H1 (cell line): ENCODE results near the gene PPARGC1A. TPM values are rescaled to one million over a fixed set of nuclear protein-coding genes. Genes with fewer than 3 reads are reported as not detected.

Experiments
- CTCF ChIA-PET: fragments of 300-600 bp; sonication (Branson Sonifier 250); formaldehyde crosslinking; loops from one replicate; lab custom pipeline; 2021; ENCODE audit not compliant: partially characterized antibody; lab: Charles Lee
- POLR2A ChIA-PET: fragments of 300-600 bp; sonication (Branson Sonifier 250); formaldehyde crosslinking; loops from one replicate; lab custom pipeline; 2021; ENCODE audit warnings: inconsistent platforms; ENCODE audit not compliant: partially characterized antibody; lab: Charles Lee
- DNase-seq, 2 experiments: peaks; one replicate each; pipeline versions ENCODE4 v3.0.0 to v3.0.0-alpha.2; 2010 to 2022; ENCODE audit warnings: low spot score in 2 of 2, low read depth in 1 of 2, mixed read lengths in 1 of 2
- FAIRE-seq: peaks from 2 replicates; lab custom pipeline; 2011; peaks lifted over from hg19 to GRCh38; lab: Jason Lieb, UNC
- H2AFZ ChIP-seq: 2 replicates; pipeline ENCODE4 v1.8.1; 2012; ENCODE audit warnings: low read length, inconsistent platforms
- H2AK5ac ChIP-seq: 2 replicates; pipeline ENCODE4 v1.6.1; 2013; ENCODE audit warnings: low read depth, low read length
- H2BK120ac ChIP-seq: replicated peaks from 2 replicates; pipeline ENCODE3; 2013; ENCODE audit warnings: low read depth, low read length, inconsistent platforms
- H2BK12ac ChIP-seq: 2 replicates; pipeline ENCODE4 v1.6.1; 2013; ENCODE audit warnings: low read depth, low read length
- H2BK15ac ChIP-seq: 2 replicates; pipeline ENCODE4 v1.6.1; 2013; ENCODE audit warnings: low read length
- H2BK20ac ChIP-seq: 2 replicates; pipeline ENCODE4 v1.6.1; 2013; ENCODE audit warnings: low read length
- H2BK5ac ChIP-seq: 2 replicates; pipeline ENCODE4 v1.6.1; 2013; ENCODE audit warnings: low read depth, low read length
- H3K14ac ChIP-seq: 2 replicates; pipeline ENCODE4 v1.6.1; 2013; ENCODE audit warnings: inconsistent platforms; ENCODE audit not compliant: insufficient read length
- H3K18ac ChIP-seq: 2 replicates; pipeline ENCODE4 v1.6.1; 2013; ENCODE audit warnings: low read length; ENCODE audit errors: extremely low read depth
- H3K23ac ChIP-seq: 2 replicates; pipeline ENCODE4 v1.6.1; 2013; ENCODE audit warnings: inconsistent platforms; ENCODE audit not compliant: insufficient read length
- H3K23me2 ChIP-seq: 2 replicates; pipeline ENCODE4 v1.6.1; 2013; ENCODE audit warnings: low read depth, low read length
- H3K27ac ChIP-seq: 2 replicates; pipeline ENCODE4 v1.6.1; 2011; ENCODE audit warnings: low read depth, low read length, inconsistent platforms
- H3K27me3 ChIP-seq, 4 experiments: replicated peaks in 1 of 4; 1 replicate in 1 of 4; 2 replicates in 3 of 4; pipeline versions ENCODE4 v1.6.1 to v1.8.1; 2011 to 2013; ENCODE audit warnings: low read length in 3 of 4, mild to moderate bottlenecking in 3 of 4, inconsistent platforms in 2 of 4, mixed read lengths in 2 of 4, moderate library complexity in 1 of 4; ENCODE audit not compliant: control insufficient read depth in 3 of 4, insufficient read depth in 3 of 4; ENCODE audit errors: extremely low read depth in 1 of 4
- H3K36me3 ChIP-seq, 4 experiments: 2 replicates each; pipeline versions ENCODE4 v1.6.1 to v1.8.1; 2011 to 2013; ENCODE audit warnings: mild to moderate bottlenecking in 4 of 4, low read length in 3 of 4, moderate library complexity in 2 of 4, control low read depth in 1 of 4, inconsistent platforms in 1 of 4; ENCODE audit not compliant: insufficient read depth in 4 of 4, control insufficient read depth in 2 of 4
- H3K4ac ChIP-seq: replicated peaks from 2 replicates; pipeline ENCODE3; 2013; ENCODE audit warnings: low read length, low read depth, mixed read lengths, inconsistent platforms; ENCODE audit not compliant: insufficient read length
- H3K4me1 ChIP-seq, 4 experiments: replicated peaks in 1 of 4; 1 replicate in 1 of 4; 2 replicates in 3 of 4; pipeline versions ENCODE4 v1.6.1 to v1.8.1; 2011 to 2013; ENCODE audit warnings: low read length in 3 of 4, inconsistent platforms in 2 of 4, mixed read lengths in 1 of 4; ENCODE audit not compliant: insufficient read depth in 4 of 4, control insufficient read depth in 3 of 4
- H3K4me2 ChIP-seq, 2 experiments: 2 replicates each; pipeline versions ENCODE4 v1.6.1 to v1.8.1; 2011 to 2013; ENCODE audit warnings: low read depth in 2 of 2, low read length in 2 of 2, control low read depth in 1 of 2, inconsistent platforms in 1 of 2, mild to moderate bottlenecking in 1 of 2; ENCODE audit not compliant: insufficient read depth in 1 of 2
- H3K4me3 ChIP-seq, 4 experiments: fragments of 200-600, 300-600 bp in 1 of 4; sonication (generic), shearing (Covaris generic), sonication (Bioruptor Twin) in 1 of 4; 2 replicates each; pipeline versions ENCODE4 v1.5.1 to v1.8.1; 2011 to 2016; ENCODE audit warnings: low read length in 4 of 4, low read depth in 3 of 4, control low read depth in 2 of 4, inconsistent platforms in 2 of 4, mild to moderate bottlenecking in 2 of 4, mixed read lengths in 1 of 4, moderate library complexity in 1 of 4; ENCODE audit not compliant: insufficient read depth in 2 of 4; ENCODE audit errors: extremely low read depth in 1 of 4
- H3K56ac ChIP-seq: replicated peaks from 2 replicates; pipeline ENCODE3; 2013; ENCODE audit warnings: low read depth, mild to moderate bottlenecking, mixed read lengths, low read length, inconsistent platforms; ENCODE audit not compliant: insufficient read length
- H3K79me1 ChIP-seq: 2 replicates; pipeline ENCODE4 v1.6.1; 2013; ENCODE audit warnings: low read depth, low read length, control low read depth
- H3K79me2 ChIP-seq, 2 experiments: 2 replicates each; pipeline versions ENCODE4 v1.6.1 to v1.8.1; 2012 to 2013; ENCODE audit warnings: low read length in 2 of 2, mild to moderate bottlenecking in 2 of 2, inconsistent platforms in 1 of 2; ENCODE audit not compliant: insufficient read depth in 2 of 2, control insufficient read depth in 1 of 2
- H3K9ac ChIP-seq, 4 experiments: replicated peaks in 1 of 4; 1 replicate in 1 of 4; 2 replicates in 3 of 4; pipeline versions ENCODE4 v1.6.1 to v1.8.1; 2011 to 2013; ENCODE audit warnings: low read depth in 3 of 4, low read length in 3 of 4, control low read depth in 2 of 4, mild to moderate bottlenecking in 2 of 4, moderate library complexity in 2 of 4, inconsistent platforms in 1 of 4; ENCODE audit errors: extremely low read depth in 1 of 4
- H3K9me3 ChIP-seq, 2 experiments: 2 replicates each; pipeline versions ENCODE4 v1.6.1 to v1.8.1; 2012 to 2013; ENCODE audit warnings: mild to moderate bottlenecking in 2 of 2, moderate library complexity in 2 of 2, control low read depth in 1 of 2, inconsistent platforms in 1 of 2, low read depth in 1 of 2, low read length in 1 of 2, mixed read lengths in 1 of 2; ENCODE audit not compliant: insufficient read depth in 2 of 2
- H4K20me1 ChIP-seq, 2 experiments: replicated peaks in 1 of 2; 2 replicates each; pipeline versions ENCODE3 to v1.8.1; 2011 to 2013; ENCODE audit warnings: inconsistent platforms in 2 of 2, low read length in 2 of 2, mild to moderate bottlenecking in 1 of 2; ENCODE audit not compliant: insufficient read depth in 2 of 2, control insufficient read depth in 1 of 2
- H4K5ac ChIP-seq: 2 replicates; pipeline ENCODE4 v1.6.1; 2013; ENCODE audit warnings: low read length, low read depth, mixed read lengths, inconsistent platforms; ENCODE audit not compliant: insufficient read length
- H4K8ac ChIP-seq: 2 replicates; pipeline ENCODE4 v1.8.0; 2013; ENCODE audit warnings: mild to moderate bottlenecking, moderate library complexity, low read length, inconsistent platforms; ENCODE audit not compliant: insufficient read depth; ENCODE audit errors: extremely low read depth
- H4K91ac ChIP-seq: replicated peaks from 2 replicates; pipeline ENCODE3; 2013; ENCODE audit warnings: low read length, mixed read lengths, inconsistent platforms; ENCODE audit not compliant: insufficient read length
- KDM4A ChIP-seq: IDR thresholded peaks from one replicate; pipeline ENCODE4 v1.7.1; 2012; ENCODE audit warnings: low read depth, mild to moderate bottlenecking, moderate library complexity, low read length, inconsistent platforms; ENCODE audit not compliant: severe bottlenecking
- MAX ChIP-seq: IDR thresholded peaks from 2 replicates; pipeline ENCODE4 v1.6.1; 2012; ENCODE audit warnings: inconsistent platforms
- WGBS, 2 experiments: shearing (Covaris generic) in 1 of 2; methylation state at CpG; one replicate each; pipeline versions ENCODE4 v1.1.6 to v1.1.7; 2013 to 2015; ENCODE audit warnings: low lambda C conversion rate in 2 of 2, mixed read lengths in 2 of 2, inconsistent platforms in 1 of 2, low coverage in 1 of 2, missing lambda C conversion rate in 1 of 2; ENCODE audit not compliant: insufficient replicate concordance in 2 of 2, insufficient coverage in 1 of 2, insufficient read length in 1 of 2; ENCODE audit errors: extremely low coverage in 1 of 2, missing lambda C conversion rate in 1 of 2; 5-methylcytosine and 5-hydroxymethylcytosine counted together
- polyA plus RNA-seq, 7 experiments: library from polyadenylated mRNA; depleted of rRNA in 3 of 7; stranded (reverse) in 5 of 7; unstranded in 2 of 7; fragments of >200 nt in 5 of 7; fragments of 200-250 nt in 2 of 7; gene quantifications; 1 replicate in 5 of 7; 2 replicates in 1 of 7; 4 replicates in 1 of 7; pipeline versions ENCODE4 v1.2.1 to v1.2.3, GENCODE V29; 2011 to 2013; ENCODE audit warnings: missing spikeins in 2 of 7, mixed read lengths in 2 of 7
- total RNA-seq: library from RNA; stranded (reverse); fragmentation: NEBNext Ultra II Directional; extraction: Animal tissue kit (Norgen Biotek cat#: 25700); gene quantifications from 2 replicates; pipeline ENCODE4 v1.2.1, GENCODE V29; 2021

PPARGC1A gene
- total and polyA plus RNA-seq, 2 of the 8 experiments (the other 6 are each of a cell fraction or from before 2014, with no cell fraction given) = 0.54 to 1.4 TPM

DNA sequence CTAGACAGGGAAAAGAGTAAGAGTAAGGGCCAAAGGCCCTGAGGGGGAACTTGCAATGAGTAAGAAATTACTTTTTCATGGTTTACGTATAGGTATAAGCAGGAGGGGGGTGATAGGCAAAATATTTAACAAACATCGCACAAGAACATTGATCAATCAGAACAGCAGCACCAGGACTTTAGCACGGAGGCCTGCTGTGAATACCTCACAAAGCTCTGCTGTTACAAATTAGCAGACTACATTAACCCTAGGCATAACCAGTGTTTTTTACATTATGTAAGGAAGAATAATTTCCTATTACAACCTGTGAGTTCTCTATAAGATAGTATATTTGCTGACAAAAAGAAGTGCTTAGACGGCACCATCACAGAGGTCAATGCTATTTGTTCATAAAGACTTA lies 44.9 kb downstream of the PPARGC1A start:
- Histone ChIP-seq H4K20me1 (no peaks in the 10 kb centered on the region), H3K27ac (no peak overlapping the region), H2AK5ac (no peak overlapping the region), H2BK20ac (no peak overlapping the region), H3K36me3 (no peaks in the 10 kb centered on the region), H3K14ac (no peak overlapping the region), H2BK15ac (no peak overlapping the region), H3K9ac (no peak overlapping the region), H2AFZ (no peak overlapping the region), H3K4ac (no peak overlapping the region), H3K79me2 (no peaks in the 10 kb centered on the region), H3K4me2 (no peak overlapping the region), H3K18ac (no peak overlapping the region), H4K8ac (no peak overlapping the region), H3K79me1 (no peaks in the 10 kb centered on the region), H4K5ac (no peak overlapping the region), H3K56ac (no peak overlapping the region), H3K9me3 (no peaks in the 10 kb centered on the region), H2BK5ac (no peak overlapping the region), H3K4me1 (no peaks in the 10 kb centered on the region), H3K4me3 (no peak overlapping the region), H4K91ac (no peak overlapping the region), H3K23me2 (no peaks in the 10 kb centered on the region), H3K27me3 (no peaks in the 10 kb centered on the region), H3K23ac (no peak overlapping the region), H2BK120ac (no peak overlapping the region), H2BK12ac (no peak overlapping the region)
- TF ChIP-seq MAX = no peak
- no peak for TF ChIP-seq KDM4A
- CTCF ChIA-PET = interaction anchor here (1.0 to 1.3 kb wide), 2 partner anchors 11 kb away, joined by 3 to 4 read pairs; no protein-coding TSS in a partner anchor
- no peak for FAIRE-seq
- 93% methylated on average over 4 of the region's 4 CpGs; no CpG with 5 or more reads in 1 of the 2 experiments for WGBS, 2 experiments
- POLR2A ChIA-PET = no interaction called here
- DNase-seq = no peak
